Trophoblast cell (in vitro differentiated cells and primary cell): ENCODE measurements around the gene EOMES.
A peak's percentile ranks its signal among the peaks of the same experiment; 100 is the strongest.

ENCODE experiments used
- DNase-seq, 2 donors: peaks; one replicate each; pipeline ENCODE4 v3.0.0-alpha.2; 2016
- H2AFZ ChIP-seq: 2 replicates; pipeline ENCODE4 v1.6.1; 2013; ENCODE audit warnings: low read length, moderate library complexity, mild to moderate bottlenecking; ENCODE audit not compliant: insufficient read depth, poor library complexity
- H2AK5ac ChIP-seq: 2 replicates; pipeline ENCODE4 v1.6.1; 2013; ENCODE audit warnings: mild to moderate bottlenecking, low read length
- H2BK120ac ChIP-seq: 2 replicates; pipeline ENCODE4 v1.6.1; 2013; ENCODE audit warnings: low read length, mild to moderate bottlenecking, moderate library complexity; ENCODE audit not compliant: insufficient read depth, poor library complexity
- H2BK12ac ChIP-seq: 2 replicates; pipeline ENCODE4 v1.6.1; 2013; ENCODE audit warnings: mild to moderate bottlenecking, low read length, moderate library complexity
- H2BK5ac ChIP-seq: 2 replicates; pipeline ENCODE4 v1.6.1; 2013; ENCODE audit warnings: low read length, low read depth, moderate library complexity, mild to moderate bottlenecking; ENCODE audit not compliant: poor library complexity
- H3K14ac ChIP-seq: 2 replicates; pipeline ENCODE4 v1.6.1; 2013; ENCODE audit warnings: mild to moderate bottlenecking, low read length
- H3K18ac ChIP-seq: 2 replicates; pipeline ENCODE4 v1.6.1; 2013; ENCODE audit warnings: mild to moderate bottlenecking, low read length
- H3K23ac ChIP-seq: 2 replicates; pipeline ENCODE4 v1.6.1; 2013; ENCODE audit warnings: low read length
- H3K27ac ChIP-seq: 2 replicates; pipeline ENCODE4 v1.5.1; 2013; ENCODE audit warnings: low read depth, mild to moderate bottlenecking, inconsistent platforms, low read length, moderate library complexity
- H3K27me3 ChIP-seq: 2 replicates; pipeline ENCODE4 v1.6.1; 2013; ENCODE audit warnings: inconsistent platforms, mild to moderate bottlenecking, low read length, moderate library complexity; ENCODE audit not compliant: insufficient read depth
- H3K36me3 ChIP-seq, 2 experiments: 1 replicate in 1 of 2; 2 replicates in 1 of 2; pipeline ENCODE4 v1.6.1; 2013; ENCODE audit warnings: low read length in 2 of 2, mild to moderate bottlenecking in 2 of 2, moderate library complexity in 1 of 2; ENCODE audit not compliant: insufficient read depth in 2 of 2, control insufficient read depth in 1 of 2
- H3K4ac ChIP-seq: 2 replicates; pipeline ENCODE4 v1.6.1; 2013; ENCODE audit warnings: low read depth, mild to moderate bottlenecking, low read length, moderate library complexity
- H3K4me1 ChIP-seq, 2 experiments: 1 replicate in 1 of 2; 2 replicates in 1 of 2; pipeline ENCODE4 v1.6.1; 2013; ENCODE audit warnings: low read length in 2 of 2, mild to moderate bottlenecking in 2 of 2, moderate library complexity in 1 of 2; ENCODE audit not compliant: insufficient read depth in 2 of 2, control insufficient read depth in 1 of 2
- H3K4me2 ChIP-seq: 2 replicates; pipeline ENCODE4 v1.6.1; 2013; ENCODE audit warnings: inconsistent platforms, mild to moderate bottlenecking, low read length, moderate library complexity
- H3K4me3 ChIP-seq: 2 replicates; pipeline ENCODE4 v1.5.1; 2013; ENCODE audit warnings: mild to moderate bottlenecking, low read depth, low read length, inconsistent platforms
- H3K79me1 ChIP-seq: one replicate; pipeline ENCODE4 v1.6.1; 2013; ENCODE audit warnings: low read length
- H3K79me2 ChIP-seq: 2 replicates; pipeline ENCODE4 v1.6.1; 2013; ENCODE audit warnings: low read length, mild to moderate bottlenecking; ENCODE audit not compliant: control insufficient read depth, insufficient read depth, poor library complexity
- H3K9ac ChIP-seq: 2 replicates; pipeline ENCODE4 v1.6.1; 2013; ENCODE audit warnings: mild to moderate bottlenecking, low read length
- H3K9me3 ChIP-seq: 2 replicates; pipeline ENCODE4 v1.6.1; 2013; ENCODE audit warnings: low read depth, mild to moderate bottlenecking, control low read depth, inconsistent platforms, low read length; ENCODE audit not compliant: insufficient read depth
- H4K12ac ChIP-seq: 2 replicates; pipeline ENCODE4 v1.6.1; 2013; ENCODE audit warnings: low read depth, mild to moderate bottlenecking, low read length, moderate library complexity
- H4K8ac ChIP-seq: 2 replicates; pipeline ENCODE4 v1.6.1; 2013; ENCODE audit warnings: low read depth, mild to moderate bottlenecking, low read length, moderate library complexity
- H4K91ac ChIP-seq: one replicate; pipeline ENCODE4 v1.6.1; 2013; ENCODE audit warnings: low read depth, mild to moderate bottlenecking, low read length, moderate library complexity
- WGBS: extraction: QIAGEN DNeasy Blood & Tissue Kit; methylation state at CpG from one replicate; pipeline ENCODE4 v1.1.7; 2013; ENCODE audit warnings: missing lambda C conversion rate; ENCODE audit not compliant: insufficient read length, insufficient coverage; ENCODE audit errors: extremely low coverage; 5-methylcytosine and 5-hydroxymethylcytosine counted together

Gene EOMES

GRCh38 chr3:27729325-27729724 lies 7.2 kb upstream of the EOMES start:
- Histone ChIP-seq H3K79me1 (no peaks in the 10 kb centered on the region), H3K14ac (no peak overlapping the region), H2BK120ac (no peak overlapping the region), H2AK5ac (no peak overlapping the region), H4K91ac (no peak overlapping the region), H3K4me2 (no peak overlapping the region), H2BK5ac (no peak overlapping the region), H2AFZ (no peak overlapping the region), H3K36me3 (no peaks in the 10 kb centered on the region), H3K9ac (no peak overlapping the region), H3K18ac (no peak overlapping the region), H4K8ac (no peak overlapping the region), H3K23ac (no peak overlapping the region), H4K12ac (no peak overlapping the region), H3K4ac (no peak overlapping the region), H3K9me3 (peaks cover 2% of the 10 kb centered on the region), H3K79me2 (no peaks in the 10 kb centered on the region), H3K4me3 (no peak overlapping the region), H3K27ac (no peak overlapping the region), H3K27me3 (peaks cover 59% of the 10 kb centered on the region), H3K4me1 (peaks cover 0 to 2% of the 10 kb centered on the region in 2 experiments), H2BK12ac (no peak overlapping the region)
- DNase-seq, result no peak
- WGBS, result no CpG with 5 or more reads among the region's 12 CpGs

GRCh38 chr3:27728195-27729087 lies 6.3 kb upstream of the EOMES start:
- Histone ChIP-seq H3K79me2 (no peaks in the 10 kb centered on the region), H3K4me1 (peaks cover 0 to 2% of the 10 kb centered on the region in 2 experiments), H4K12ac (no peak overlapping the region), H3K4ac (no peak overlapping the region), H2BK5ac (no peak overlapping the region), H3K4me3 (no peak overlapping the region), H2AK5ac (no peak overlapping the region), H3K36me3 (no peaks in the 10 kb centered on the region), H3K14ac (no peak overlapping the region), H2BK120ac (no peak overlapping the region), H3K9ac (no peak overlapping the region), H3K18ac (no peak overlapping the region), H3K4me2 (peak overlapping the region; percentile 9), H3K23ac (no peak overlapping the region), H2AFZ (no peak overlapping the region), H3K79me1 (no peaks in the 10 kb centered on the region), H3K27me3 (peaks cover 68% of the 10 kb centered on the region), H4K91ac (no peak overlapping the region), H3K9me3 (peaks cover 2% of the 10 kb centered on the region), H4K8ac (no peak overlapping the region), H3K27ac (no peak overlapping the region), H2BK12ac (no peak overlapping the region)
- WGBS, result no CpG with 5 or more reads among the region's 35 CpGs
- no peak for DNase-seq

DNA sequence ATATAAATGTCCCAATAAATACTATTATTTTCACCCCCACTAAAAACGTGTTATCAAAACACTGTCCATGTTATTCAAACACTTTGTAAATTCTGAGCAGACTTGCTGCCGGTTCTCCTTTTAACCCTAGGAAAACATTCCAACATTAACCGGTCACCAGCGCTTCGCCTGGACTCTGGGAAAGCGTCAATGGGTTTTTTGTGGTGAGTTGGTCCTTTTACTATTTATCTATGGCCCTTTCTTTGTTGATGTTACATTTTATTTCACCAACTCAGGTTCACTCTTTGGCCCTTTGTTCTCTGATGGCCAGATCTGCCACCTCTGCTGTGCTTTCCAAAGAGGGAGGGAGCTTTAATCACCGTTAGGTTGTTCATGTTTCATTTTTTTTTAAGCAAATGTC lies 4.1 kb upstream of the EOMES start:
- no peak for DNase-seq
- Histone ChIP-seq H4K91ac (no peak overlapping the region), H3K14ac (no peak overlapping the region), H4K8ac (no peak overlapping the region), H3K27me3 (peaks cover 81% of the 10 kb centered on the region), H3K79me2 (no peaks in the 10 kb centered on the region), H4K12ac (no peak overlapping the region), H3K9me3 (peaks cover under 1% of the 10 kb centered on the region), H2BK5ac (no peak overlapping the region), H3K9ac (no peak overlapping the region), H3K4me1 (peaks cover 5 to 11% of the 10 kb centered on the region in 2 experiments), H3K4me3 (no peak overlapping the region), H3K18ac (no peak overlapping the region), H3K27ac (no peak overlapping the region), H2AFZ (no peak overlapping the region), H3K23ac (no peak overlapping the region), H3K4me2 (no peak overlapping the region), H3K36me3 (no peaks in the 10 kb centered on the region), H2BK12ac (no peak overlapping the region), H2BK120ac (no peak overlapping the region), H2AK5ac (no peak overlapping the region), H3K4ac (no peak overlapping the region), H3K79me1 (no peaks in the 10 kb centered on the region)
- no CpG with 5 or more reads among the region's 7 CpGs for WGBS

- H4K12ac ChIP-seq, result no peak overlapping the region
- H4K91ac ChIP-seq, result no peak overlapping the region
- DNase-seq, result no peak
- H3K27ac ChIP-seq, result no peak overlapping the region
- H3K4me1 ChIP-seq, result peaks cover 11 to 15% of the 10 kb centered on the region in 2 experiments
- no CpG with 5 or more reads among the region's 30 CpGs for WGBS
- H2AFZ ChIP-seq, result no peak overlapping the region
- no peak overlapping the region for H3K23ac ChIP-seq
- no peak overlapping the region for H2BK120ac ChIP-seq
- H3K4me2 ChIP-seq, result no peak overlapping the region
- peaks cover 79% of the 10 kb centered on the region for H3K27me3 ChIP-seq
- no peak overlapping the region for H2BK12ac ChIP-seq
- H2AK5ac ChIP-seq, result no peak overlapping the region
- no peak overlapping the region for H3K9ac ChIP-seq
- H3K4me3 ChIP-seq, result no peak overlapping the region
- H2BK5ac ChIP-seq, result no peak overlapping the region
- no peaks in the 10 kb centered on the region for H3K79me1 ChIP-seq
- no peak overlapping the region for H3K14ac ChIP-seq
- no peak overlapping the region for H4K8ac ChIP-seq
- no peaks in the 10 kb centered on the region for H3K36me3 ChIP-seq
- no peaks in the 10 kb centered on the region for H3K79me2 ChIP-seq
- H3K9me3 ChIP-seq, result peaks cover 4% of the 10 kb centered on the region
- H3K18ac ChIP-seq, result no peak overlapping the region
- H3K4ac ChIP-seq, result no peak overlapping the region
Measured at GRCh38 chr3:27724459-27725197, 2.5 kb upstream of the EOMES start.
